NCI-H2227 treated with DMSO at 0.1 percent for 48 hours (cell line): ENCODE data around the gene NCBP2.

Experiments
- DNase-seq: peaks from one replicate; lab custom pipeline; 2025; lab: John Stamatoyannopoulos, UW

Gene NCBP2

DNA sequence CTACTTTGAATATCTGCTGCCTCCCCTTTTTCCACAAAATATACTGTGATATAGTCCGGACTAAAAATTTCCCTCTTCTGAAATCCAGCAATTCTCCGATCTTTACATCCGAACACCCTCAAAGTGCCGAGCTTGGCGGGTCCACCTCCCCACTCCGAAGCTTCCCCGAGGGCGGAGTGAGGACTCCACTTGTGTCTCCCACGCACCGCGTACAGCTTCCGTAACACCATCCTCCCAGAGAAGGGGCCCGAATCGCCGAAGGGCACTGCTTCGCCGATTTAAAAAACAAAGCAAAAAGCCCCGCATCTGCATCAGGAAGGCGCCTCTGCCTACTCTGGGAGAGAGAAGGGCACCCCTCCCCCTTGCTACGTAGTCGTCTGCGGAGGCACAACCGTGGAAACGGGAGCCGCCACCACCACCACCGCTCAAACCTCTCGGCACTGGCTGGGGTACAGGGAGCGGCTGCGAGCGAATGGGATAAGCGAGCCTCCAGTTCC lies 551 bp downstream of the NCBP2 start:
- peak; percentile 69 for DNase-seq

DNA sequence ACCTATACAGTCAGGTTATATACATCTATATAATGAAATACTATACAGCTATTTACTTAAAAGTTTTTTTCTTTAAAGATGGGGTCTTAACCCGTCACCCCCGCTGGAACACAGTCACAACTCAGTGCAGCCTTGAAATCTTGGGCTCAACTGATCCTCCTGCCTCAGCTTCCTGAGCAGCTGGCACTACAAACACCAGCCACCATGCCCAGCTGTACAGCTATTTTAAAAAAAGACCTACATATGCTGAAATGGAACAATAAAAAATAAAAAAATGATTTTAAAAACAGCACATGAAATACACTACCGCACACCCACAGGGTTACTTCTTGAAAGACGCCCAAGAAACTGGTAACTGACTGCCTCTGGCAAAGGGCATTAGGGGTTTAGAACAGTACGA lies 3.8 kb downstream of the NCBP2 start:
- no peak for DNase-seq

DNA sequence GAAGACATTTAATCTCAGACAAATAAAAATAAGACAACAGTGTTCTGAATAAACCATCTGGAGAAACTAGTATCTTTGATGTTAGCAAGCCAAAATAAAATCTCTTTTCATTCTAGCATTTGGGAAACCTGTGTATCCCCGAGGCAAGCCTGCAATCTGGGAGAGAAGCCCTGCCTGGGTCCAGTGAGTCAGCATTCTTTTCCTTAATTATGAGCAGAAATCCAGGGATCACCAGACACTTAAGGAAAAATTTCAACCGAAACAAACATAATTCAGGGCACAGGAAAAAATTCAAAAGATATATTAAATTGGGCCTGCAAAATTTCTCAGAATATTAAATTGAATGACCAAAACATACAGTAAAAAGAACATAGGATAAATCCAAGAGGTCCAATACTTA lies 4.2 kb downstream of the NCBP2 start:
- no peak for DNase-seq

DNA sequence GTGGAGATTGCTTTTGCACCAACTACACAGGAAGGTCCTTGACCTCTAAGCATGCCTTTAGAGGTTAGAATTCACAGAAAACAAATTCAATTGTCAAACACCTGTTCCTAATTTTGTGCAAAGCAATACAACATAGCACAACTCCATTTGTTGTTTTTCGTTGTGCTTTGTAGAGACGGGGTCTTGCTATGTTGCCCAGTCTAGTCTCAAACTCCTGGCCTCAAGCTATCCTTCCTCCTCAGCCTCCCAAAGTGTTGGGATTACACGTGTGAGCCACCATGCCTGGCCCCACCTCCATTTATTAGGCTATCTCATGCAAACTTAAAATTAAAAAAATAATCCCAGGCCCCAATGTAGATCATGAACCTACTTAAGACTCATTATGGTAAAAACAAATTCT lies 6.0 kb downstream of the NCBP2 start:
- DNase-seq = no peak

DNA sequence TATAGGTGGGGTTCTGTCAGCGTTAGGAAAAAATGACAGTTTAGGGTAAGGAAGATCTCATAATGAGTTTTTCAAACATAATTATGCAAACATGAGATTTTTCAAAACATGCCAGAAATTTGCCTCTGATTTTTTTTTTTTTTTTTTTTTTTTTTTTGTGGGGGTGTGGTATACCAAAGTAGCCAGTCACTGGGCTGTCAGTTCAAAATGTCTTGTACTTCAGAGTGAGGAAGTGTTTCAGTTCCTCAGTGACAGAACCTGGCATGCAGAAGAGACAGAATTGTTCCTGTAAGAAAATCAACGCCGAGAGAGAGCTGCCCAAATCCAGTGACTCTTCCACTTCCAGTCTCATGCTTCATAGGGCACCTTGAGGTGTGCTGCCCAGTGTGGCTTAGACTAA lies 9.7 kb downstream of the NCBP2 start:
- no peak for DNase-seq

DNA sequence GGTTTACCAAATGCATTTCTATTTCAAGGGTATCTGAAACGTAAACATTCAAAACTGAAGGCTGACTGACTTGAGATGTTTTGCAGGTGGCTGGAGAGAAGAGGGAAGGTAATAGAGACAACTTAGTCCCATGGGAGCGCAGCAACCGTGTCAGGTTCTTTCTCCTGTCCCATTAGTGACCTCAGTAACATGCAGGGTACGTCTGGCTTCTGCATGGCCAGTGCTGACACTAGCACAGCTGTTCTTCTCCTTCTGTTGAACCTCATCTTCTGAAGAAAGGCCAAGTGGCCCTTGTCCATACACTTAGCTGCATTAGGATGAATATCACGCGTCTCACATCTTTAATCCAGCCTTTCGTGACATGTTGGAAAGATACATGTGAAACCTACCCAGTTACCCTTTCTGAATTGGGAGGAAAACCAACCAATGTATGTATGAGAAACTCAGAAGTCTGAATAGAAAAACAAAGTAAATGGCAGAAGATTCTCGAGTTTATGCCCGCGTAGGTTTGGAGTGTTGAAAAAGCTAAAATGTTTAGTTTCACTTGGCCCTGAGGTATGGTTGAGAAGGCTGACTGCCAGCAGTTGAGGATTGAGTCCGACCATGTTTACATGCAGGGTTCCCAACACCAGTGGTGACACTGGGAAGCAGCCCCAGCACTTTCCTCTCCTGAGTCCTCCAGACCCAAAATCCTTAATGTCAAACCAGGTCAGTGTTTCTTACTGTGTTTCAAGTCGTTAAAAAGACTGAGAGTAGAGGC lies 10.3 kb downstream of the NCBP2 start:
- DNase-seq = no peak

DNA sequence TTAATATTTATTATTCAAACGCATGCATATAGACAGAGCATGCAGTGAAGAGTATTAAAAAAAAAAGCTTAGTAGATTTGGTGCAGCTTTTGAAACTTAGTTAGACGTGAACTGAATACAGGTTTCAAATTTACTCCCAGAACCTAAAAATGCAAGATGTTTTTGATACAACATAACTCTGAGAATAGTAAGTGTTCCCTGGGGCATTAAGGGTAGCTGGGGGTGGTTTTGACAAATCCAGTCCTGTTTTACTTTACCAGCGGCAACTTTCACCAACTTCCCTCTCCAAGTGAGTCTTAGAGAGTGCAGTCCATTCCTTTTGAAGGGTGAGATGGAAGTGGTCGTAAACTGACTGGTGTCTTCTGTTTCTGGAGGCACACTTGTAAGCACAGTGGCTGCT lies 11.2 kb downstream of the NCBP2 start:
- DNase-seq = no peak

DNA sequence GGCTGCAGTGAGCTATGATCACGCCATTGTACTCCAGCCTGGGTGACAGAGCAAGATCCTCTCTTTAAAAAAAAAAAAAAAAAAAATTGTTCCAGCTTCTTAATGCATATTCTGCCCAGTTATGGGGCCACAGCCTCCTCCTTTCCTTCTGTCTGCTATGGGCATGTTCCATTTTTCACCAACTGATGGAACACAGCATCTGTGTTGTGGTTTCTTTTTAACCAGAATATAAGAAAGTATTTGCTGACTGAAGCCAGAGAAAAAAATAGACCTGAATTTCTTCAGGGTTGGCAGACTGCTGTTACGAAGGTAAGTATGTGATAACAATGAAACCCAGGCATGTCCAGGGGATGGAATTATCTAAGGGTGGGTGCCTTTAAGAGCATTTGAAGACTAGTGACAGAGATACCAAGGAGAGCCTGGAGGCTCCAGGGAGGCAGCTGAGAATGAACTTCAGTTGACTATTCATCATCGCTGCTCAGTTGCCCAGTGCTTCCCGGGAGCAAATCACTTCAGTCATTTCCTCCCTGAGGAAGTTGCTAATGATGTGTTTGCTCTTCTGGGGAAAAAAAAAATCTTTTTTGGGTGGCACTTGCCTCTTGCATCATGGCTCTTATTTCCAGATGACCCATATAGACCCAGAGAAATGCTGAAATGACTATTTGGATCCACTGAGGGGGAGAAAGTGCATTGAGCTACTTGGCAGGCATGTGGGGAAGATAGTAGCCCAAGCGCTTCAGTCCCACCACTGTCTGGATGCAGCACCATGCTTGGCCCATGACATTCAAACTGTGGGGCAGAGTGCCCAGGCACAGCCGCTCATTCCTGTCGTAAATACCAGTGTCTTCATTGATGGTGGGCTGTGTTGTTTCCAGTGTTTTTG lies 14.5 kb downstream of the NCBP2 start:
- no peak for DNase-seq

DNA sequence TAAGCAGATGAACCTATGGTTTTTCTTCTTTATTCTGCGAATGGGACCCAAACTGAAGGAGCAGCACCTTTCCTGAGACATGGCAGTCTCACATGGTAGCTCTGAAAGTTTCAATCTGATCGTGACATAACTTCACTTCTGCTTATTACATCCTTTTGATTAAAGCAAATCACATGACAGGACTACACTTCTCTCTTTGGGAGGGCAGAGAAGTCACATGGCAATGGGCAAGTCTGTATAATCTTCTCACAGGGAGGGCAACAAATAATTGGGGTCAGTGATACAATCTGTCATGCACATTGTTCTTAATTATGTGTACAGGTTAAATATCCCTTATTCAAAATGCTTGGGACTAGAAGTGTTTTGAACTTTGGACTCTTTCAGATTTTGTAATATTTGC lies 21.6 kb downstream of the NCBP2 start:
- DNase-seq = no peak

DNA sequence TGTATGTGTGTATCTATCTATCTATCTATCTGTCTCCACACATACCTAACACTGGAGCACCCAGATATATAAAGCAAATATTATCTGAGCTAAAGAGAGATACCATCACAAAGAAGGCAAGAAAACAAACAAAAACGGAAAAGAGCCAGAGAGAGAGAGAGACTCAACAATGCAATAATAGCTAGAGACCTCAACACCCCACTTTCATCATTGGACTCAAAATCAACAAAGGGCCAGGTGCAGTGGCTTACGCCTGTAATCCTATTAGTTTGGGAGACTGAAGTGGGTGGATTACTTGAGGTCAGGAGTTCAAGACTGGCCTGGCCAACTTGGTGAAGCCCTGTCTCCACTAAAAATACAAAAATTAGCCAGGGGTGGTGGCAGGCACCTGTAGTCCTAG lies 23.4 kb downstream of the NCBP2 start:
- DNase-seq = no peak

DNA sequence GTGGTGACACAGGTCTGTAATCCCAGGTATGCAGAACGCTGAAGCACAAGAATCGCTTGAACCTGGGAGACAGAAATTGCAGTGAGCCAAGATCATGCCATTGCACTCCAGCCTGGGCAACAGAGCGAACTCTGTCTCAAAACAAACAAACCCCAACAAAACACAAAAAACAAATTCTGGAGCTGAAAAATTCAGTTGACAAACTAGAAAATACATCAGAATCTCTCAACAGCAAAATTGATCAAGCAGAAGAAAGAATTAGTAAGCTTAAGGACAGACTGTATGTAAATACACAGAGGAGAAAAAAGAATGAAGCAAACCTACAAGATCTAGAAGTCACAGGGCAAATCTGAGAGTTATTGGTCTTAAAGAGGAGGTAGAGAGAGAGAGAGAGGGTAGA lies 25.3 kb downstream of the NCBP2 start:
- DNase-seq = no peak

DNA sequence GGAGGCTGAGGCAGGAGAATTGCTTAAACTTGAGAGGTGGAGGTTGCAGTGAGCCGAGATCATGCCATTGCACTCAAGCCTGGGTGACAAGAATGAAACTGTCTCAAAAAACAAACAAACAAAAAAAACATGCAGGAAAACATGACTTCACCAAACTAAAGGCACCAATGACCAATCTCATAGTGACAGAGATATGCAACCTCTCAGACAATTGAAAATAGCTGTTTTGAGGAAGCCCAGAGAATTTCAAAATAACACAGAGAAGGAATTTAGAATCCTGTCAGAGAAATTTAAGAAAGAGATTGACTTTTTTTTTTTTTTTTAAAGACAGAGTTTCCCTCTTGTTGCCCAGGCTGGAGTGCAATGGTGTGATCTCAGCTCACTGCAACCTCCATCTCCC lies 26.1 kb downstream of the NCBP2 start:
- DNase-seq = no peak

DNA sequence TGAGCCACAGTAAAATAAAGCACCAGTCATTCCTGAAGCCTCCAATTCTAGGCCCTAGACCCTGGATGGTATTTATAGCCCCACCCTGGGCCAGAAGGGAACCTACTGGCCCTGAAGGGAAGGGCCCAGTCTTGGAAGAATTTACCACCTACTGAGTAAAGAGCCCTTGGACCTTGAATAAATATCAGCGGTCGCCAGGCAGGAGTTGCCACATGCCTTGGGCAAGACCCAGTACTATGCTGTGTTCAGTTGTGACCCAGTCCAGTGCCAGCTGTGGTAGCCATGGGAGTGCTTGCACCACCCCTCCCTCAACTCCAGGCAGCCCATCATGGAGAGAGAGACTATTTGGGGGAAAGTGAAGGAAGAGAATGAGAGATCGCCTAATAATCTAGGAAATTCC lies 27.0 kb downstream of the NCBP2 start:
- DNase-seq = no peak

DNA sequence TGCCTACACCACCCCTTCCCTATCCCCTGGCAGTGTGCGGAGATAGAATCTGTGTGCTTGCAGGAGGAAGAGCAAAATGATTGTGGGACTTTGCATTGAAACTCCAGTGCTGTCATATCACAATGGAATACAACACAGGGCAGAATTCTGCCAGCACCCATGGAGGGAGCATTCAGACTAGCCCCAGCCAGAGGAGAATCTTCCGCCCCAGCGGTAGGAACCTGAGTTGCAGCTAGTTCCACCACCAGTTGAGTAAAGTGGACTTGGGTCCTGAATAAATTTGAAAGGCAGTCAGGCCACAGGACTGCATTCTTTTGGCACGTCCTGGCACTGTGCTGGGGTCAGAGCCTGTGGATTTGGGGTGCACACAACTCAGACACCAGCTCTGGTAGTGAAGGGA lies 27.5 kb downstream of the NCBP2 start:
- DNase-seq = no peak

DNA sequence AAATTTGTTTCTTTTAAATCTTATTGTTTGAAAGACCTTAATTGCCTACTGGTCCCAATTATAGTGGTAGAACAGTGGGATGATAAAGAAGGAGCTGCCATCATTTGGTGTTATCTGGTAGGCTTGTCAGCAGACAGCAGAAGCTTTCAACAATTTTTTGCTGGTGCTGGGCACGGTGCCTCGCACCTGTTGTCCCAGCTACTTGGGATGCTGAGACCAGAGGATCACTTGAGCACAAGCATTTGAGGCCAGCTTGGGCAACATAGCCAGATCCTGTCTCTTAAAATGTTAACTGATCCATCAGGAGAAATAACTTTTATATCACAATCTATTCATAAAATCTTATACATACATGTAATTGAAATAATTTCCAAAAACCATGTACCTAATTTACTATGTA lies 38.6 kb downstream of the NCBP2 start:
- DNase-seq = no peak

DNA sequence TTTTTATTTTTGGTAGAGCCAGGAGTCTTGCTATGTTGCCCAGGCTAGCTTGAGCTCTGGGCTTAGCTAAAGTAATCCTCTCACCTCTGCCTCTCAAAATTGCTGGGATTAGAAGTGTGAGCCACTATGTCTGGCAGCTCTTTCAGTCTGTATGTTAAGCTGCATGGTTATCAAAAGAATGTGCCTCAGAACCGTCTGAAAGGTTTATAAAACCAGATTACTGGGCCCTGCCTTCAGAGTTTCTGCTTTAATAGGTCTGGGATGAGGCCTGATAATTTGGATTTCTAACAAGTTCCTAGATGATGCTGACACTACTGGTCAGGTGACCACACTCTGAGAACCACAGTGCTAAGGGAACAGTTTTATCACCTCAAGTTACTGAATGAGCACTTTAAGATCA lies 40.0 kb downstream of the NCBP2 start:
- no peak for DNase-seq

DNA sequence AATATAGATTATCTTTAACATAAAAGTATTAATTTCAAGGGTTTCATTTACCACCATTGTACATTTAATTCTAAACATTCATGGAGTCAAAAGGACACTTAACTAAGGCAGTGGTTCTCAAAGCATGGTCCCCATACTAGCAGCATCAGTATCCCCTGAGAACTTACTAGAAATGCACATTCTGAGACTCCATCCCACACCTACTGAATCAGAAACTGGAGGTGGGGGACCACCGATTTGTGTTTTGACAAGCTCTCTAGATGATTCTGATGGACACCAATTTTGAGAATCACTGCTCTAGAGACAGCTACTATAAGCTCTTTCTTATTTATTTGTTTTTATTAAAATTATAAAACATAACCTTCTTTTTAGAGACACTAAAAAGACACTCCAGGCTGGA lies 40.6 kb downstream of the NCBP2 start:
- no peak for DNase-seq

DNA sequence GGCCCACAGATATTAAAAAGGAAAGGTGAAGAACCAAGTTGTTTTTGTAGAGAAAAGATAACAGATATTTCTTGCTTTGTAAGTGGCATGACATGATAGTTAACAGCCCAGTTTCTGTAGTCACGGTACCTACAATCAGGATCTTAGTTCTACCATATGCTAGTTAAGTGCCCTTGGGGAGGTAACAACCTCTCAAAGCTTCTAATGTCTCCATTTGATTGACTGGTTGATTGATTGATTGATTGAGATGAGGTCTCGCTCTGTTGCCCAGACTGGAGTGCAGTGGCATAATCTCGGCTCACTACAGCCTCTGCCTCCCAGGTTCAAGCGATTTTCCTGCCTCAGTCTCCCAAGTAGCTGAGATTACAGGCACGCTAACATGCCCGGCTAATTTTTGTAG lies 46.1 kb downstream of the NCBP2 start:
- DNase-seq = no peak

DNA sequence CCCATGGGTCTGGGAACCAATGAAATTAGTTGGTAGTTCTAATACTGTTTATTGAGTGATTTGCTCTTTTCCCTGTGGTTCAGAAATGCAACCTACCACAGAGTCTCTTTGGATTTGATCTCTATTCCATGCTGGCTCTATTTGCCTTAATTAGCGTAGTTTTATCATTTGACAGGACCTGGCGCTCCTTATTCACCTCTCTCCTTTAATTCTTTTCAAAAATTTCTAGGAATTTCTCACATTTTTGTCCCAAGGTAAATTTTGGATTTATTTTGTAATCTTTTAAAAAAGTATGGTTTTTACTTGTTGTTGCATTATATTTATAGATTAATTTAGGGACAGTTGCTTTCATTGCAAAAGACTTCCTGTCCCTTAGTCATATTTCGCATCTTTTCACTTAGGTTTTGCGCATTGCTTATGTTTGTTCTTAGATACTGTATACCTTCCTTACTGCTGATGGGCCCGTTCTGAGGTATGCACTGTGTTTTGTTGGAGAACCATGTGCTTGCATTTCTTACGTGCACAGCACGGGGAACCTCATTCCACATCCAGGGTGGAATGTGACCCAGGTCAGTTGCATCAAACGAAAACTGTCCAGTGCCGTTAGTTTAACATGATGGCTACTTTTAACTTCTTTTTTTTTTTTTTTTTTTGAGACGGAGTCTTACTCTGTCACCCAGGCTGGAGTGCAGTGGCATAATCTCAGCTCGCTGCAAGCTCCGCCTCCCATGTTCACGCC lies 47.6 kb downstream of the NCBP2 start:
- no peak for DNase-seq

DNA sequence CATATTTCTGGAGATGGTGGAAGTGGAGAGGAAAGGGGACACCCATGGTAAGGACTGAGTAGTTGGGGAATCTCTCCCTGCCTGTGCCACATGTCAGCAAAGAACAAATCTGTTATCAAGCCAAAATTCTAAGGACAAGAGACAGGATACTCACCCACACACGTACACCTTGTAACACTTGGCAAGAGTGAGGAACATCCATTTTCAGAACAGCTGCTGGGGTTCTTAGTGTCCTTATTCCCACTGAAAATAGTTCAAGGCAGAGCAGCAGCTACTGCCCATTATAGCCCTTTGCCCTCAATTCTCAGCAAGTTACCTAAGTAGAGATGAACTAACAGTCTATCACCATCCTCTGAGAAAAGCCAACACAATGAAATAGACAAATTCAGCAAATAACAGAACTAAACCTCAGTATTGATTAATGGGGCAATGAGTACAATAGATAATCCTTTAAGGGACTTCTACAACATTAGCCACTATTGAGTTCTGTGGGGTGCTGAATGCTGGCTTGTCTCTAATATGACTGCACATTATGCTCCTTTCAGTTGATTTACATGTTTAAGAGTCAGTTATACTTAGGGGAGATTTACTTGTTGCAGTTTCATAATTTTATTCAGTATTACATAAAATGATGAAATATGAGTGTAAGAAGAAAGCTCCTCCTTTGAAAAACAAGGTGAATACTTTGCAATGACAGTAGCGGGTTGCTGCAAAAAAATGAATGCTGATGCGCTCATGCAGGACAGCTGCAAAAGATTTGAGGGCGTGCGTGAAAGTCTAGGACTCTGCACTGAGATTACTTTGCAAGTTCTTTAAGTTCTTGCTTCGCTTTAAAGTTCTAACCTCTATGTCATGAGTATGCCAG lies 52.3 kb downstream of the NCBP2 start:
- no peak for DNase-seq

DNA sequence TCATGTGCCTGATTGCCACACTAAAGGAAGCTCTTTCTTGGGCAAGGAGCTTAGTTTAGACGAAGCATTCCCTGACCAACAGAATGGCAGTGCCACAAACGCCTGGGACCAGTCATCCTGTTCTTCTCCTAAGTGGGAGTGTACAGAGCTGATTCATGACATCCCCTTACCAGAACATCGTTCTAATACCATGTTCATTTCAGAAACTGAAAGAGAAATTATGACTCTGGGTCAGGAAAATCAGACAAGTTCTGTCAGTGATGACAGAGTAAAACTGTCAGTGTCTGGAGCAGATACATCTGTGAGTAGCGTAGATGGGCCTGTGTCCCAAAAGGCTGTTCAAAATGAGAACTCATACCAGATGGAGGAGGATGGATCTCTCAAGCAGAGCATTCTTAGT lies 56.2 kb downstream of the NCBP2 start:
- DNase-seq = no peak
